ENCODE results near the gene OR52N2.

OR52N2 gene

GRCh38 chr11:5837695-5838094 is 29.0 kb downstream of the OR52N2 start:
- TF ChIP-seq, protein P1, sequence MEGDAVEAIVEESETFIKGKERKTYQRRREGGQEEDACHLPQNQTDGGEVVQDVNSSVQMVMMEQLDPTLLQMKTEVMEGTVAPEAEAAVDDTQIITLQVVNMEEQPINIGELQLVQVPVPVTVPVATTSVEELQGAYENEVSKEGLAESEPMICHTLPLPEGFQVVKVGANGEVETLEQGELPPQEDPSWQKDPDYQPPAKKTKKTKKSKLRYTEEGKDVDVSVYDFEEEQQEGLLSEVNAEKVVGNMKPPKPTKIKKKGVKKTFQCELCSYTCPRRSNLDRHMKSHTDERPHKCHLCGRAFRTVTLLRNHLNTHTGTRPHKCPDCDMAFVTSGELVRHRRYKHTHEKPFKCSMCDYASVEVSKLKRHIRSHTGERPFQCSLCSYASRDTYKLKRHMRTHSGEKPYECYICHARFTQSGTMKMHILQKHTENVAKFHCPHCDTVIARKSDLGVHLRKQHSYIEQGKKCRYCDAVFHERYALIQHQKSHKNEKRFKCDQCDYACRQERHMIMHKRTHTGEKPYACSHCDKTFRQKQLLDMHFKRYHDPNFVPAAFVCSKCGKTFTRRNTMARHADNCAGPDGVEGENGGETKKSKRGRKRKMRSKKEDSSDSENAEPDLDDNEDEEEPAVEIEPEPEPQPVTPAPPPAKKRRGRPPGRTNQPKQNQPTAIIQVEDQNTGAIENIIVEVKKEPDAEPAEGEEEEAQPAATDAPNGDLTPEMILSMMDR (conservative IDR thresholded peaks at IDR 0.05; ENCODE audit: low read depth, low read length) = no peak
- H3K4me3 ChIP-seq (ENCODE audit: low read depth, low read length) = no peak overlapping the region
- DNase-seq (ENCODE audit: low read depth) = no peak

DNA sequence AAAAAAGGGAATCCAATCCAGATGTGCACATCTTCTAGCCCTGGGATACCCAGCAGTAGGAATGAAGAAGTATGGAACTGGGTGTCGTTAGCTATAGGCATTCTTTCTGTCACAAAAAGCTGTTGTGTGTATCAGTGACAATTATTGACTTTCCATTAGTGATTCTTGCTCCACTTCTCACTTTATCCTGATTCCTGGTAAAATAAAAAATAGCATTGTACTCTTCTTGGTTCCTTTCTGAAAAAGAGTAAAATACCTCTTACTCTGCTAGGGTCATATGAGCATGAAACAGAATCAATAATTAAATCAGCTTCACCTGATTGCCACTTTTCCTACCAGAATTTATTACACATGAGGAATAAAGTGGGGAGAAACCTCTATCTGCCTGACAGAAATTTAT is 33.1 kb downstream of the OR52N2 start, which contains the start of gene OR52E6:
TSS of gene OR52E6 (minus strand) at position 101 of the 400 bp plus-strand sequence. CDS start at position 101, 0 bp downstream.
- DNase-seq (ENCODE audit: low read depth) = no peak
- TF ChIP-seq, protein P1 (conservative IDR thresholded peaks at IDR 0.05; ENCODE audit: low read depth, low read length) = no peak
- no peak within 1 kb of the TSS for H3K4me3 ChIP-seq (ENCODE audit: low read depth, low read length)

DNA sequence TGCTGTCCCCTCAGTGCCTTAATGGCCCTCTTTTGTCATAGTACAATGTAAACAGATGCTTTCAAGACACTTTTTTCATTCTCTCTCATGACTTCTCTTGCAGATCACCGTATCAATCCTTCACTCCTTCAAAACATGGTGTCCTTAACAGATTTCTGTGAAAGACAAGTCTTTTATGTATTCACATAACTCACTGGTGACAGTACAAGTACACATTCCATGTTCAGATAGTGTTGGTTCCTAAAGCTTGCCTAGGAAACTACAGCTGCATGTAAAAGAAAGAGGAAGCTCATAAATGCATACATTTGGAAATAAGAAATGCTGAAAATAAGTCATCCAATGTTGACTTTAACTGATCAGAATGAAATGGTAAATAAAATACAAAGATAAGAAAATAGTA is 38.0 kb downstream of the OR52N2 start:
- no peak for DNase-seq (ENCODE audit: low read depth)
- H3K4me3 ChIP-seq (ENCODE audit: low read depth, low read length) = no peak overlapping the region
- TF ChIP-seq, protein P1 (conservative IDR thresholded peaks at IDR 0.05; ENCODE audit: low read depth, low read length) = no peak

DNA sequence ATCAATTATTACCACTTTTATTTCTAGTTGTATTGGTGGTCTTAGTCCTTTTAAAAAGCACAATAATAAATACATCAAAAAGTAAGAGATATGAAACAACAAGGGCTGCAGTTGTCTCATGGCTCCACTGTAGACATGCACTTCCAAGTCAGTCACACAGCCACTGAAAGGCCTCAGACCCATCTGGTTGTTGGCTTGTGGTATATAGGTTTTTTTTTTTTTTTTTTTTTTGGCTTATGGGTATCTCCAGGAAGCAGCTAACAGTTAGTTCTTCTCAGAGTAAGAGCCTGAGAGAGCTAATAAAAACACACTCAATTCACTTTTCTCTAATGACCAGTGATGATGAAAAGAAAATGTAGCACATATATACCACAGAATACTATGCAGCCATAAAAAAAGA is 39.0 kb downstream of the OR52N2 start:
- TF ChIP-seq, protein P1 (conservative IDR thresholded peaks at IDR 0.05; ENCODE audit: low read depth, low read length) = no peak
- no peak overlapping the region for H3K4me3 ChIP-seq (ENCODE audit: low read depth, low read length)
- no peak for DNase-seq (ENCODE audit: low read depth)

DNA sequence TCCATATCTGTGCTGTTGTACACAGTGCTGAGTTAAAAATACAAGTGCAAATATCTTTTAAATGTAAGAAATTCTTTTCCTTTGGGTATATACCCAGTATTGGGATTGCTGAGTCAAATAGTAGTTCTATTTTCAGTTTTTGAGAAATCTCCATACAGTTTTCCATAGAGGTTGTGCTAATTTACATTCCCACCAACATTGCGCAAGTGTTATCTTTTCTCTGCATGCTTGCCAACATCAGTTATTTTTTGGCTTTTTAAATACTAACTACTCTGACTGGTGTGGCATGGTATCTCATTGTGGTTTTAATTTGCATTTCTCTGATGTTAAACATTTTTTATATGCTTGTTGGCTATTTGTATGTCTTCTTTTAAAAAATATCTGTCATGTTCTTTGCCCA is 42.3 kb downstream of the OR52N2 start:
- TF ChIP-seq, protein P1 (conservative IDR thresholded peaks at IDR 0.05; ENCODE audit: low read depth, low read length) = no peak
- no peak for DNase-seq (ENCODE audit: low read depth)
- H3K4me3 ChIP-seq (ENCODE audit: low read depth, low read length) = no peak overlapping the region

DNA sequence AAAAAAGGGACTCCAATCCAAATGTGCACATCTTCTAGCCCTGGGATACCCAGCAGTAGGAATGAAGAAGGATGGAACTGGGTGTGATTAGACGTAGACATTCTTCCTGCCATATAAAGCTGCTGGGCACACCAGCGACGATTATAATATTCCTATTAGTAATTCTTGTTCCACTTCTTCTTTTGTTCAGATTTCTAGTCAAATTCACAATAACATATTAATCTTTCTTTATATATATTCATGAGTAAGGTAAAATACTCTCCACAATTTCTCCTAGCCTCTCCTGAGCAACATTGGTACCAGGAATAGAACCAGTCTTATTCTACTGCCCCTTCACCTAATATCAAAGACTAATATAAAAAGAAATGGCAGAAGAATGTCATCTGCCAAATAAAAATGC is 48.9 kb downstream of the OR52N2 start, which contains the start of gene OR52E8:
TSS of gene OR52E8 (minus strand) at position 101 of the 400 bp plus-strand sequence. CDS start at position 101, 0 bp downstream.
- no peak within 1 kb of the TSS for H3K4me3 ChIP-seq (ENCODE audit: low read depth, low read length)
- TF ChIP-seq, protein P1 (conservative IDR thresholded peaks at IDR 0.05; ENCODE audit: low read depth, low read length) = no peak

GRCh38 chr11:5865826-5866225 is 57.1 kb downstream of the OR52N2 start:
- H3K4me3 ChIP-seq (ENCODE audit: low read depth, low read length) = no peak overlapping the region
- DNase-seq (ENCODE audit: low read depth) = no peak
- TF ChIP-seq, protein P1 (conservative IDR thresholded peaks at IDR 0.05; ENCODE audit: low read depth, low read length) = no peak

More for the DNA sequence above, 48.9 kb downstream of the OR52N2 start, which contains the start of gene OR52E8:
- DNase-seq (ENCODE audit: low read depth) = no peak

Data from choroid plexus epithelial cell (primary cell).